Measurements from ENCODE around the gene CCN6.

CCN6 gene

DNA sequence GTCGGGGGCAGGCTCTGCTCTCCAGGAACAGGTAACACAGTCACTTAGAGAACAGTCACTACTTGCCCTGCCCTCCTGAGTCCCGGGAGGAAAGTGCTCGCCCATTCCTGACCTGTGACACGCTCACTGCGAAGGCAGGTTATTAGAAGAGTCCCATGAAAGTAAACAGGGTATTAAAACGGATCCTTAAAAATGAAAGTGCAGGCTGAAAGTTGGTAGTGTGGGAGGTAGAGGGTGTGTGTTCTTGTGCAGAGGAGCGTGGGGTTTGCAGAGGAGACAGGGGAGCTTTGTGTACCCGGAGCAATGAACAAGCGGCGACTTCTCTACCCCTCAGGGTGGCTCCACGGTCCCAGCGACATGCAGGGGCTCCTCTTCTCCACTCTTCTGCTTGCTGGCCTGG lies at the start of gene CCN6:
TSS of gene CCN6 (plus strand) at position 104 of the 400 bp plus-strand sequence. CDS start at position 358, 254 bp downstream.
- DNase-seq, result no peak

DNA sequence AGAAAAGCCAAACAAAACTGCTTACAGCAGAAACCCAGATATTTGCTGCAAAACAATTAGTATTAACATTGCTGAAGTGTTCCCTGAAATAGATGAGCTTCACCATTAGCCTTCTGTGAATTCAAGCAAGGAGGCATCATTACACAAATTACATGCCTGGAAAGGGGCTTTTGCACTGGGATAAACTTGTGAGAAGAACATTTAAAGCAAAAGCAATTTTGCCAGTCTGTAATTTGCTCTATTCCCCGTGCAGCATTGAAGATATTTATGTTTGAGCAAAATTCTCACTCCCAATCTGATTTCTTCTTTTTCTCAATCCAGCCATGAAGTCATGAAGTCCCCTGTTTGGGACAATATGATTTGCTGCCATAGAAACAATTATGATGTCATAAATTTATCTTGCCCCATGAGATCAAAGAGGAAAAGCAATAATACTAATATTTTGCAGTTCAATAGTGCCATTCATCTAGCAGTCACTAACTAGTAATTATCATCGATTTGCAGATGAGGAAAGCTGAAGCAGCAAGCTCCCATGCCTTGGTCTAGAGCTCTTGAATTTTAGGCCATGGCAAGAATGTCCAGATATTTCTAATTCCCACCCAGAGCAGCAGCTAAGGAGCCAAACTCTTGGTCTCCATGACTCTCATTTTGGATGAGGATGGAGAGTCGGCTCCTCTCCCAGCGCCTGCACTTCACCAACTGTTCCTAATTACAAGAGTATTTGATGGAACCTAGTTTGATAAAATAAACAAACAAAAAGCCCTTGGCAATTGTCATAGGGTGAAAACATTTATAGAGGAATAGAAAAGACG lies 49.5 kb upstream of the CCN6 start:
- no peak for DNase-seq

DNA sequence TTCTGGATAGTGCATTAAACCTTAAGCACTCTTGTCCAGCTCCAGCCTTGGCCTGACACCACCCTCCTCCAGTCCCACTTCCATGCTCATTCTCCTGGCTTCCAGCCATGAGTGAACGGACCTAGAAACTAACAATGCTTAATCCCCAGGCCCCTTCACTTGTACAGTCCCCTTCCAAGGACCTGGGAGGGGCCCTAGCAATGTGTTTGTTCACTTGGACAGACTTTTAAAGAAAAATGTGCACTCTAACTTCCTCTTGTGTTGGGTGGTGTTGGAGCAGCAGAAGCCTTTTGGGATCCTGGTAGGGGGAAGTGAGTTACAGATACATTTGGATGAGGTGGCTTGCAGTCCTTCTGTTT lies 48.9 kb upstream of the CCN6 start:
- DNase-seq, result no peak

DNA sequence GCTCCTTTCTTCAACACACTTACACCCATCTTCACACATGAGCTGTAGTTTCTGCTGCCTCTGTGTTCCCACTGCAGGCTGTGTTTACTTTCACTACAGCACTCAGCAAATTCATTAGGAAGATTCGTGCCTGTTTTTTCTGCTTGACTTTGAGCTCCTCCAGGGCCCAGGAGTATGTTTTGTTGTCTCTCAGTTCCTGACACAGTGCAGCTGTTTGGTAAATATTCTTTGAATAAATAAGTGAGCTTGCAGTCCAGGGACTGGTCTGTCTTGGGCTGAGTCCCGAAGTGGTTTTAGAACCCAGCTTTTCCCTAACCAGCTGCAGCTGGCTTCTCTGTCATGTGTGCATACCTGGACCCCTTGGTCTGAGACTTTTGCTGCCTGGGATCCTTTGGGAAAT lies 46.6 kb upstream of the CCN6 start:
- no peak for DNase-seq

DNA sequence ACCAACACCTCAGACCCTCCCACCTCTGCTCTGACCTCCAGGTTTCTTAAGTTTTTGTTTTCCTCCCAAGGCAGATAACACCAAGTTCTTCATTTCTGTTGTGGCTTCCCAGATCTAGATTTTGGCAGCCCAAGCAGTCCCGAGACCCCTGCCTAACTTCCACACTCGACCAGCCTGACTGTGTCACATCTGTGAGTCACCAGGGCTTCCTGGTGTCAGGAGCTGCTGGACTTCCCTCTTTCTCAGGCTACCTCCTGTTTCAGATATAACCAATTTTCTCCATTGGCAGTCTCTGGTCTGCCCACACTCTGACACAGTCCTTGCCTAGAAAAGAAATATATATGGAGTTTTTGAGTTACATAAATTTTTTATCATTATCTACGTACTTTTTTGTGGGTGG lies 46.1 kb upstream of the CCN6 start:
- no peak for DNase-seq

DNA sequence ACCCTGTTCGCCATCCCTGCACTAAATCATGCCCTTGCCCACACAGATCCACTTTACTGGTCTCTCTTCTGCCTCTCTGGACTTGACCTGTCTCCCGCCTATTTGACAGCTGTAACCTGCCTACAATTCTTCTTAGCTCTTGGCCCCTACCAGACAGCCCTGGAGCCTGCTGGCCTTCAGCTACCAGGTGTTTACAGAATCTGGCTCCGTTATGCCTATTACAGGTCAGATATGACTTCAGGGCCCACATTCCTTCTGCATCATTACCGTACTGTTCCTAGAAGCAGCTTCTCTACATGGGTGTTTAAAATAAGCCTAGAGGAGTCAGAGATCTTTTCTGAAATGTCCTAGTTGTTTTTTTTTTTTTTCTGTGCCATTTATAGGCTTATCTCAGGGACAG lies 45.4 kb upstream of the CCN6 start:
- DNase-seq, result no peak

DNA sequence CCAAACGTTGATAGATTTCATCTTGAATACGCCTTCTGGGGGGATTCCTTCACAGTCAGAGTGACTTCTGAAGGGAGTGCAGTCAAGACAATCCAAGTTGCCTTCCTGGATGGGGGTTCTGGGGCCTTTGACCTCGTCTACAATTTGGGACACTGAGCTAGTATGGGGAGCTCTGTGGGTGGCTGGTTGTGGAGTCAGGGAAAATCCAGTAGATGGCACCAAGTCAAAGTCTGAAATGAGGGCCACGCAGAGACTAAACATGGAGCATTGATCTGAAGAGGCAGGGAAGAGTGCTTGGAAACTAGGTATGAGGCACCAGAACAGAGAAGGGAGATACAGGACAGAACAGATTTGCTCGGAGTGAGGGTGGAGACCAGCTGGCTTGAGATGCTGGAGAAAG lies 43.6 kb upstream of the CCN6 start:
- DNase-seq, result no peak

DNA sequence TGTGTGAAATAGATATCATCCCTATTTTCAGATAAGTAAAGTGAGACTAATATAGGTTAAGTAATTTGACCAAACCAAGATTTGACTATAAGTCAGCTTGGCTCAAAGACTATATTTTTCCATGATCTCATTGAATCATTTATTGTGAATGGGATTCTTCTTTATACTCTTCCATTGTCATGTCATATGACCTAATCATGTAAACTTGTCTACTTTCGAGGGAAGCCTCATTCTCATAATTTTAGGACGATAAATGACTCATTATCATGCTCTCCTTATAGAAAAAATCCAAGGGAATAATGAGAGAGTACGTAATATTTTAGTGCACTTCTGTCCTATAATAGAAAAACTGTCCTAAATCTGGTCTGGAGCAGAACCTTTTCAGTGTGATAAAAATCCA lies 40.9 kb upstream of the CCN6 start:
- DNase-seq, result no peak

DNA sequence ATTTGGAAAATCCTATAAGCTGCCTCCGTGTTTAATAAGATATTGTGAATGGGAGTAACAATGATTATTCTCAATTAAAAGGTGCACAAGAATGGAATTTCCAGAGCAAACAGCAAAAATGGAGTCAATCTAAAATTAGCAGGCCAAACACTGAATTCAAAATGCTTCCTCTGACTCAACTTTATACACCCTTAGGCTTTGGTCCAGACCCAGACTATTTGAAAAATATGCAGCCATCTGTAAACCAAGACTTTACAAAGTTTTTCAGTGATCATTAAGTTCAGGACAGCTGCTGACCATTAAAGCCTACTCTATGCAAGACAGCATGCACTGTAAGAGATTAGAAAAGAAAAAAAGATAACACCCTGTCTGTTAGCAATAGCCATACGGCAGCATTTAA lies 39.4 kb upstream of the CCN6 start:
- no peak for DNase-seq

DNA sequence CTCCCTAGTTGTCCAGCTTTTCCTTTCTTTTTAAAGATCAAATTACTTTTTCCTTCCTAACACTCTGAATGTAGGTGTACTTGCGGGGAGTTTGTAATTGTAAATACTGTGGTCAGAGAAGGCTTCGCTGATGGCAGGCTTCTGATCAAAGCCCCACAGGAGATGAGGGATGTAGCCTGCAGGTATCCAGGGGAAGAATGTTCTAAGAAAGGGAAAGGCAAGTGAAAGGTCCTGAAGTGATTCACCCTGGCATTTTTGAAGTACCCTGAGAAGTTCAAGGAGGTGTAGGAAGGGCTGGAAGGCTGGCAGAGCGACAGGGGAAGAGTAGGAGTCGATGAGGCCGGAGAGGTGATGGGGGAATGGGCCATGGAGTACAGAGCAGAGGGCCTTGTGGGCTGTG lies 38.2 kb upstream of the CCN6 start:
- DNase-seq, result no peak

DNA sequence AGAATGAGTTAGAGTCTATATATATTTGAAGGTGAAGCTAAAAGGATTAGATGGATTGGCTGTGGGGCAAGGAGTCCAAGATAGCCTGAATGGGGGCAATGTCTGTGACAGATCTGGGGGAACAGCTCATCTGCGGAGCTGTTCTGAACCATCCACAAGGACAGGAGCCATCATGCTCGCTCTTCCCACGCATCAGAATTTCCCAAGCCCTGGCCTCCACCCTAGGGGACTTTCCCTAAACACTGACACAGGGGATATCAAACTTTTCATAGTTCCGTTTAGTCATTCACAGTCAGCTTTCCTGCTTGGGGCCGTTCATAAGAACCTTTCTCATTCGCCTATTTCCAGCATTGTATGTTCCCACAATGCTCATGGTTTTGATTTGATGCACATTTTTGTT lies 37.6 kb upstream of the CCN6 start:
- DNase-seq, result no peak

DNA sequence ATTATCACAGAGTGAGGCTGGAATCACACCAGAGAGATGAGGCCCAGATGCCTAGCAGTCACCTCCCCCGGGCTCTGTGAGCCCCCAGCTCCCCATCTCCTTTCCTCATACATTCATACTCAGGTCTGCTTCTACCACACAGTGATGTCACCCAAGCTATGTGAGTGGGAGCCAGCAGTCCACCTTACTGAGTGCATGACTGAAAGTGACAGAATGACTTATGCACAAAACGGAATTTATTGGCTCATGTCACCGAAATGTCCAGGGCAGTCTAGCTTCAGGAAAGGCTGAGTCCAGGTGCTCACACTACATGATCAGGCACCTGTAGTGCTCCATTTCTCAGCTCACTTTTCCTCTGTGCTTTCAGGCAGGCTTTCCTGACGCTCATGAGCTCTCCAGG lies 36.7 kb upstream of the CCN6 start:
- no peak for DNase-seq

DNA sequence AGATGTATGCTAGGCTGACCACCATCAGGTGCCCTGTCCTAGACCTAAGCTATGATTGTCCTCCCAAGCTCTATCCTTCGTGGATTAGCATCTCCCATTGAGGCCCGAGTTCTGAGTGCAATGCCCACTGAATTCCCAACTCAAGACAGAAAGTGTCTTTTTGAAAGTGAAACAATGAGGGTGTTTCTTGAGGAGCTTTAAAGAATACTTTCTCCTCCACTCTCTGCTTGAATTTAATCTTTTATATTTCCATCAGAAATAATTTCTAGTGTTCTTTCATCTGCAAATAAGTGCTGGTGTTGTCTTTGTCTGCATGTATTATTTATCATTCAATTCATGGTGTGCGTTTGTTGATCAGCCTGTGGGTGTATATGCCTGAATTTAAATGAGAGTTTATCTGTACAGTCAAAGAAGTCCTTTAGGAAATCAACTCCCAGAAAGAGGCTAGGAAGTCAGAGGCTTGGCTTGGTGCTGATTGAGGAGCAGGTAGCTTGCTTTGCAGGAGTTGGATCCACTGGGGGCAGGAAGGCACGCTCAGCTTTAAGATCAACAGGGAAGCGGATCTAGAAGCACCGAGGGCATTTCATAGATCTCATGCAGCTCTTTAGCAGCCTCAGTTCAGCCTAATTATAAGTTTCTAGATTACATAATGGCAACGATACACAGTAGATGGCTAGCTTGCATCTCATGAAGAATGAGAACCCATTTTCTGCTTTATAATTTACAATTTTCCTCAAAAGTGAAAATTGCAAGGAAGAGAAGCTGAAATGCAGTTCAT lies 36.0 kb upstream of the CCN6 start:
- no peak for DNase-seq

DNA sequence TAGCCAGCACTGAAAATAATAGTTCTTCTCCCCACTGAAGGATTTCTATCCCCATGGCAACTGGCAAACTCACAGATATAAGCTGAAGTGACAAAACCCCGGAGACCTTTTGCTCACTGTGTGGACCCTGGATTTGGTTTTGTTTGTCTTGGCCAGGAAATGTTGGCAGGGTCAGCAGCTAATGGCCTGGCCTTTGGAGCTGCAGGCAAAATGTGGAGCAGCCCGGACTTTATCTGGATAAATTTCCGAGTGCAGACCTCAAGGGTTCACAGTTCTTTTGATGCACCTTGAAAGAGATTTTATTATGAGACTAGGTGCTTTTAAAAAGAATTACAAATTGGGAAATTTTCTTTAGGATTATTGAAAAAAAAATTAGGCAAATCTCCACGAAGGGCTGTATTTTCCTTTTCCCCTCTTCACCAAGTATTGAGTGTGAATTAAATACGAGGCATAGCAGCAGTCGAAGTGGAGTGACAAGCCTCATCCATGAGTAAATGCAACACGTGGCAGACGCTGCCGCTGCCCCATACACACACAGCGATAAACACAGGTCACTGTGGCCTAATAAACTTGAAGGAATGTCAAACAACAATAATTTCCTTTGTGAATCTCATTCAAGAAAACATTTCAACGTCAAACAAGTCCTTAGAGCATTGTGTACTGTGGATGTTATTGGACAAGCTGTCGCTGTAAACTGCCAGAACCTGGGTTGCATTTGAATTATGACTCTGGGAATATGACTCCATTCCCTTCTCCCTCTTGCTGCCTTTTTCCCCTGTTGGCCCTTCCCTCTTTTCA lies 35.1 kb upstream of the CCN6 start:
- DNase-seq, result no peak

DNA sequence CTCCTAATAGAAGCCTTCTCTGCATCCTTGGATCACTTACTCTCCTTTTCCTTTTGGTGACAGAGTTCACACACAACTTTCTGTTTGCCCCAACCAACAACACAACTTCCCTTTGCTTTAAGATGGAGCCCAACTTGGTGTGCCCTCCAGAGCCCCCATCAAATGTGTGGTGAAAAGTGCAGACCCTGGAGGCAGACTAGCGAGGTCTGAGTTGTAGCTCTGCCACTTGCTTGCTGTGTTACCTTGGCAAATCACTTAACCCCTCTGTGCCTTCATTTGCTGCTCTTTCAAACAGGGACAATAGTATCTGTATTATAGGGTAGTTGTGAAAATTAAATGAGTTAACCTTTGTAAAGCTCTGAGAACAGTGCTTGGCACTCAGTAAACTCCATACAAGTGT lies 34.3 kb upstream of the CCN6 start:
- no peak for DNase-seq

DNA sequence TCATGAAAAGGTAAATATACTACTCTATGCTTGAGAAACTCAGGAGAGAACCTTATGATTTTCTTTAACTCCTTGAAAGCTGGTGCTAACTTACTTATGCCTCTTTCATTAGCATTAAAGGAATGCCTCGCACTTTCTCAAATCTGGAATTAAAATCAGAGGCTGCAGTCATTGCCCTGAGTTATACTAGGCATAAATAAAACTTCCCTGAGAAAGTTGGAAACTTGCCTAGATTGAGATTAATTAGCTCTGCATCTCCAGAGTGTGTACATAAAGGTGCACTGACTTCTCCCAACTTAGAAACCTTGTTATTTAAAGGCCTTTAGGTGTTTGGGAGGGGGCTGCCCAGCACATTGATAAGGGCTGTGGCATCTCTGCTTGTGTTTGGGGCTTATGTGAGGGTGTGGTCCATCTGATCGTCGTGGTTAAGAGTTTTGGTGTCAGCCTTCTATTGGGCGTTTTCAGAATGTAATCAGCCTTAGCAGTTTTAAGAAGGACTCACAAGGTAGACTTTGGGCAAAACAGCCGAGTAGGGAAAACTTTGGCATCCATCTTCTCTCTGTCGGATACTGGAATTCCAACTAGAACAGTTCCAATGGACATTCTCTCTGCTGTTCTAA lies 32.1 kb upstream of the CCN6 start:
- DNase-seq, result no peak

DNA sequence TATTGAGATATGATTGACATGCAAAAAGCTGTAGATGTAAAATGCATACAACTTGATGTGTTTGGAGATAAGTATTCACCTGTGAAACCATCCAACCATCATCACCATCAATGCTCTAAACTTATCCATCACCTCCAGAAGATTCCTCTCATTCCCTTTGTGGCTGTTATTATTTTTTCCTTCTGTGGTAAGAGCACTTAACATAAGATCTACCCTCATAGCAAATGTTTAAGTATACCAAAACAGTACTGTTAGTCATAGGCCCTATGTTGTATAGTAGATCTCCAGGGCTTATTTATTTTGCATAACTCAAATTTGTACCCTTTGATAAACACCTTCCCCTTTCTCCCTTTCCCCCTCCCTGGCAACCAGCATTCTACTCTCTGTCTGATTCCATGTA lies 31.2 kb upstream of the CCN6 start:
- no peak for DNase-seq

DNA sequence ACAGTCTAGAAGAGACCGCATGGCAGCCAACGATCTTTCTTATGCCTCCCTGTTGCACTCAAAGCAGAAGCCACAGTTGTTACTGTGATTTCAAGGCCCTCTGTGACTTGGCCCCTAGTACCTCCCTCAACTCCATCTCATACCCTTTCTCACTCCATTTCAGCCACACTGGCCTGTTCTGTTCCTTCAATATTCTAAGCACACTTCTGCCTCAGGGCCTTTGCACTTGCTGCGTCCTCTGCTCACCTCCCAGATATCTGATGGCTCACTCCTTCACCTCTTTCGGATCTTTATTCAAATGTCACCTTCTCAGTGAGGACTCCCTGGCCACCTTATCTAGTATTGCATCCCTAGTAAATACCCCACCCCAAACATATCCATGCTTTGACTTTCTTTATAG lies 29.4 kb upstream of the CCN6 start:
- DNase-seq, result no peak

DNA sequence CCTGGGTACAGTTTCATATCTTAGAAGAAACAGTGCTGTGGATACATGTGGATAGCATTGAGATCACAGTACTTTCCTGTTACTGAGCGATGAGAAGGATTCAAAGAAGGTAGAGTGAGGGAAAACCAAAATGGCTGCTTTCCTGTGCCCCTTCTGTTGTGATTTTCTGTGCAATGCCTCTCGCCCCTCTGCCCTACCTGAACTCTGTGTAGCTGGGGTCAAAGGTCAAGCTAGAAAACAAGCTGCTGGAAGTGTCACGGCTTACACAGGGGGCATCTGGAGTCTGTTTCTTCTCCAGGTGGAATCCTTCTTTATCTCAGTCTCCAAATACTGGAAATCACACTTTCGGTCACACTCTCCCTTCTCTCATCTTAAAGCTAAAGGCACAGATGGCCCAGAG lies 27.0 kb upstream of the CCN6 start:
- DNase-seq, result no peak

DNA sequence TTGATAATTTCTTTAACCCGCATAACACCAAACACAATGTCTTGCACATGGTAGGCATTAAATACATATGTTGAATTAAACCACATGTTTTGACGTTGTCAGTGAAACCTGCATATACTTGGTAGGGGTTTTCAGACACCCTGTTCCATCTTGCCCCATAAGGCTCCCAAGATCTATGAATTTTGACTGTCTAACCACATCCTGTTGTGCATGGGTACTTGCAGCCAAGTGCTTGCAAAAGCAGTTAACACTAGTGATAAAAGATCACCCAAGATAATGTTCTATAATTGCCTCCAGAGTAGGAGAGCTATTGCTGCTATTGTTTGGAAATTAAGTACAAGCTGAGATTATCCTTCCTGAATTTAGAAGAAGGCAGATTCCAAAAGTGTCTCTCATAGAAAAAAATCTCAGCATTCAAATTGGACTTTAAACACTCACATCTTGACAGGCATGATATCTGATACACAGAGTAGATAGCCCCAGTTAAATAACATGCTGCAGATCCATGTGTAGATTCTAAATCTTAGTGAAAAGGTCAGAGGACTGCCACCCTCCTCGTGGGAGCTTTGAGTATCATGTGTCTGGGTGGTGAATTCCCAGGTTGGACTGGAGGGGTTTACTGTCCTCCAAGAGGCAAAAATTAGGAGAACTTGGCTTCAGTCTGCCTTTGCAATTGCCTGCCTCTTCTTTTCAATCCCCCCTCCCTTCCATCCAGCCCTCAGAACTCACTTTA lies 25.8 kb upstream of the CCN6 start:
- peak; percentile 28 for DNase-seq

DNA sequence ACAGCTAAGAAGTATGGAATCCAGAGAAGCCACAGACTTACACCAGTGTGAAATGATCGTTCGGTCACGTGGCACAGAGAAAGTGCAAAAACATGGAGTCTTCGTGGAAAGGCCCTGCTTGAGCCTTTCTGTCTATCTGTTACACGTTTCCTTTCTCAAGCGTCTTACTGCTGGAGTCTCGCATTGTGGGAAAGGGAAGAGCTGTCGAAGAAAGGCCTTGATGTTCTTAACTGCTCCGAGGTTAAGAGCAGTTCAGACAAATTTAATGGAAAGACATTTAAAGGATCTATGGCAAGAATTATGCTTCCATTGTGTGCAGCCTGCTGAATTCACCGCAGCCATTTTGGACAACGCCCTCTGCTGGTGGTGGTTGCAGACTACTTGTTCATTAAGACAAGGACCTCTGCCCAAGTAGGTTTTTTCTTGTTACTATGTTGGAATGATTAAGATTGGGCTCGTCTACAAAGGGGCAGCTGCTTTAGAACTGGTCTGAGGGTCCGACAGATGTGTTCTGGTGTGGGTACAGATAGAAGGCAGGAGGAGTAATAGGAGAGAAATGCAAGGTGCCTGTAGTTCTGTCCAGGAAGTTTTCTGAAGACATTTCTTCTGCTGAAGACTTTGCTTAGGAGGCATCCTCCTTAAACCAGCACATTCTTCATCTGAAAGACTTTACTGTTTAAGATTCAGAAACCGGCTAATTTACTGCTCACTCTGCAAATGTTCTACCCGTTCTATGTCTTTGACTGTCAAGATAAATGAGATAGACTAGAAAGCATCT lies 24.7 kb upstream of the CCN6 start:
- DNase-seq, result peak; percentile 32
